ENCODE results near the gene PLCB3. TPM values are rescaled to one million over a fixed set of nuclear protein-coding genes. Genes with fewer than 3 reads are reported as not detected.

Gene PLCB3
- total and polyA plus RNA-seq, 2 experiments from 2014 or later = 28.1 to 103 TPM

DNA sequence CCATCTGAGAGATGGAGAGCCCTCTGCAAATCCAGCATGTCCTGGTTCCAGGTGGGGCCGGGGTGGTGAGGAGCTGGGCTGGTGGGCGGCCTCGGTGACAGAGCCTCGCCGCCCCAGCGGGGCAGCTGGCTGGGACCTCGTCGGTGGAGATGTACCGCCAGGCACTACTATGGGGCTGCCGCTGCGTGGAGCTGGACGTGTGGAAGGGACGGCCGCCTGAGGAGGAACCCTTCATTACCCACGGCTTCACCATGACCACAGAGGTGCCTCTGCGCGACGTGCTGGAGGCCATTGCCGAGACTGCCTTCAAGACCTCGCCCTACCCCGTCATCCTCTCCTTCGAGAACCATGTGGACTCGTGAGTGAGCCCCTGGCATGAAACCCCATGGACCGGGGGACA lies 7.0 kb downstream of the PLCB3 start:
- H3F3A ChIP-seq (replicated peaks; ENCODE audit: low read depth) = no peaks in the 10 kb centered on the region
- no peak overlapping the region for H3K27ac ChIP-seq (ENCODE audit: low read depth)
- ATAC-seq (no peak), DNase-seq (ENCODE audit: low spot score) (no peak)
- H3K4me2 ChIP-seq = no peak overlapping the region
- peaks cover 2% of the 10 kb centered on the region for H3K79me2 ChIP-seq (replicated peaks; ENCODE audit: insufficient read depth)
- Mint-ChIP-seq H3K27ac (no peak overlapping the region), H3K4me1 (peaks cover 12% of the 10 kb centered on the region), H3K36me3 (ENCODE audit: low read depth) (peaks cover 64% of the 10 kb centered on the region), H3K9me3 (no peaks in the 10 kb centered on the region), H3K27me3 (ENCODE audit: insufficient read depth, low read depth, poor library complexity) (peaks cover 18% of the 10 kb centered on the region), H3K4me3 (no peak overlapping the region)
- peaks cover 11% of the 10 kb centered on the region for H3K36me3 ChIP-seq (ENCODE audit: insufficient read depth)
- no peaks in the 10 kb centered on the region for H3K4me1 ChIP-seq (ENCODE audit: insufficient read depth)
- H4K20me1 ChIP-seq (replicated peaks; ENCODE audit: insufficient read depth) = peaks cover 4% of the 10 kb centered on the region; the same call in 1 of the 2 replicates
- TF ChIP-seq, protein P1, sequence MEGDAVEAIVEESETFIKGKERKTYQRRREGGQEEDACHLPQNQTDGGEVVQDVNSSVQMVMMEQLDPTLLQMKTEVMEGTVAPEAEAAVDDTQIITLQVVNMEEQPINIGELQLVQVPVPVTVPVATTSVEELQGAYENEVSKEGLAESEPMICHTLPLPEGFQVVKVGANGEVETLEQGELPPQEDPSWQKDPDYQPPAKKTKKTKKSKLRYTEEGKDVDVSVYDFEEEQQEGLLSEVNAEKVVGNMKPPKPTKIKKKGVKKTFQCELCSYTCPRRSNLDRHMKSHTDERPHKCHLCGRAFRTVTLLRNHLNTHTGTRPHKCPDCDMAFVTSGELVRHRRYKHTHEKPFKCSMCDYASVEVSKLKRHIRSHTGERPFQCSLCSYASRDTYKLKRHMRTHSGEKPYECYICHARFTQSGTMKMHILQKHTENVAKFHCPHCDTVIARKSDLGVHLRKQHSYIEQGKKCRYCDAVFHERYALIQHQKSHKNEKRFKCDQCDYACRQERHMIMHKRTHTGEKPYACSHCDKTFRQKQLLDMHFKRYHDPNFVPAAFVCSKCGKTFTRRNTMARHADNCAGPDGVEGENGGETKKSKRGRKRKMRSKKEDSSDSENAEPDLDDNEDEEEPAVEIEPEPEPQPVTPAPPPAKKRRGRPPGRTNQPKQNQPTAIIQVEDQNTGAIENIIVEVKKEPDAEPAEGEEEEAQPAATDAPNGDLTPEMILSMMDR (conservative IDR thresholded peaks at IDR 0.05; ENCODE audit: low read depth in 2 of 2) = no peak
- no peak for TF ChIP-seq JUNB (IDR thresholded peaks at IDR 0.05; ENCODE audit: unreplicated experiment)
- TF ChIP-seq, protein P2, sequence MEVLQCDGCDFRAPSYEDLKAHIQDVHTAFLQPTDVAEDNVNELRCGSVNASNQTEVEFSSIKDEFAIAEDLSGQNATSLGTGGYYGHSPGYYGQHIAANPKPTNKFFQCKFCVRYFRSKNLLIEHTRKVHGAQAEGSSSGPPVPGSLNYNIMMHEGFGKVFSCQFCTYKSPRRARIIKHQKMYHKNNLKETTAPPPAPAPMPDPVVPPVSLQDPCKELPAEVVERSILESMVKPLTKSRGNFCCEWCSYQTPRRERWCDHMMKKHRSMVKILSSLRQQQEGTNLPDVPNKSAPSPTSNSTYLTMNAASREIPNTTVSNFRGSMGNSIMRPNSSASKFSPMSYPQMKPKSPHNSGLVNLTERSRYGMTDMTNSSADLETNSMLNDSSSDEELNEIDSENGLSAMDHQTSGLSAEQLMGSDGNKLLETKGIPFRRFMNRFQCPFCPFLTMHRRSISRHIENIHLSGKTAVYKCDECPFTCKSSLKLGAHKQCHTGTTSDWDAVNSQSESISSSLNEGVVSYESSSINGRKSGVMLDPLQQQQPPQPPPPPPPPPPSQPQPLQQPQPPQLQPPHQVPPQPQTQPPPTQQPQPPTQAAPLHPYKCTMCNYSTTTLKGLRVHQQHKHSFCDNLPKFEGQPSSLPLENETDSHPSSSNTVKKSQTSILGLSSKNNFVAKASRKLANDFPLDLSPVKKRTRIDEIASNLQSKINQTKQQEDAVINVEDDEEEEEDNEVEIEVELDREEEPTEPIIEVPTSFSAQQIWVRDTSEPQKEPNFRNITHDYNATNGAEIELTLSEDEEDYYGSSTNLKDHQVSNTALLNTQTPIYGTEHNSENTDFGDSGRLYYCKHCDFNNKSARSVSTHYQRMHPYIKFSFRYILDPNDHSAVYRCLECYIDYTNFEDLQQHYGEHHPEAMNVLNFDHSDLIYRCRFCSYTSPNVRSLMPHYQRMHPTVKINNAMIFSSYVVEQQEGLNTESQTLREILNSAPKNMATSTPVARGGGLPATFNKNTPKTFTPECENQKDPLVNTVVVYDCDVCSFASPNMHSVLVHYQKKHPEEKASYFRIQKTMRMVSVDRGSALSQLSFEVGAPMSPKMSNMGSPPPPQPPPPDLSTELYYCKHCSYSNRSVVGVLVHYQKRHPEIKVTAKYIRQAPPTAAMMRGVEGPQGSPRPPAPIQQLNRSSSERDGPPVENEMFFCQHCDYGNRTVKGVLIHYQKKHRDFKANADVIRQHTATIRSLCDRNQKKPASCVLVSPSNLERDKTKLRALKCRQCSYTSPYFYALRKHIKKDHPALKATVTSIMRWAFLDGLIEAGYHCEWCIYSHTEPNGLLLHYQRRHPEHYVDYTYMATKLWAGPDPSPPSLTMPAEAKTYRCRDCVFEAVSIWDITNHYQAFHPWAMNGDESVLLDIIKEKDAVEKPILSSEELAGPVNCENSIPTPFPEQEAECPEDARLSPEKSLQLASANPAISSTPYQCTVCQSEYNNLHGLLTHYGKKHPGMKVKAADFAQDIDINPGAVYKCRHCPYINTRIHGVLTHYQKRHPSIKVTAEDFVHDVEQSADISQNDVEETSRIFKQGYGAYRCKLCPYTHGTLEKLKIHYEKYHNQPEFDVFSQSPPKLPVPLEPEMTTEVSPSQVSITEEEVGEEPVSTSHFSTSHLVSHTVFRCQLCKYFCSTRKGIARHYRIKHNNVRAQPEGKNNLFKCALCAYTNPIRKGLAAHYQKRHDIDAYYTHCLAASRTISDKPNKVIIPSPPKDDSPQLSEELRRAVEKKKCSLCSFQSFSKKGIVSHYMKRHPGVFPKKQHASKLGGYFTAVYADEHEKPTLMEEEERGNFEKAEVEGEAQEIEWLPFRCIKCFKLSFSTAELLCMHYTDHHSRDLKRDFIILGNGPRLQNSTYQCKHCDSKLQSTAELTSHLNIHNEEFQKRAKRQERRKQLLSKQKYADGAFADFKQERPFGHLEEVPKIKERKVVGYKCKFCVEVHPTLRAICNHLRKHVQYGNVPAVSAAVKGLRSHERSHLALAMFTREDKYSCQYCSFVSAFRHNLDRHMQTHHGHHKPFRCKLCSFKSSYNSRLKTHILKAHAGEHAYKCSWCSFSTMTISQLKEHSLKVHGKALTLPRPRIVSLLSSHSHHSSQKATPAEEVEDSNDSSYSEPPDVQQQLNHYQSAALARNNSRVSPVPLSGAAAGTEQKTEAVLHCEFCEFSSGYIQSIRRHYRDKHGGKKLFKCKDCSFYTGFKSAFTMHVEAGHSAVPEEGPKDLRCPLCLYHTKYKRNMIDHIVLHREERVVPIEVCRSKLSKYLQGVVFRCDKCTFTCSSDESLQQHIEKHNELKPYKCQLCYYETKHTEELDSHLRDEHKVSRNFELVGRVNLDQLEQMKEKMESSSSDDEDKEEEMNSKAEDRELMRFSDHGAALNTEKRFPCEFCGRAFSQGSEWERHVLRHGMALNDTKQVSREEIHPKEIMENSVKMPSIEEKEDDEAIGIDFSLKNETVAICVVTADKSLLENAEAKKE (CRISPR knock-in tag; IDR thresholded peaks at IDR 0.05) = no peak
- TF ChIP-seq STAT1 (IDR thresholded peaks at IDR 0.05; ENCODE audit: unreplicated experiment) = no peak
- no peak for TF ChIP-seq ZNF331 (CRISPR knock-in tag; IDR thresholded peaks at IDR 0.05; ENCODE audit: low read depth)
- TF ChIP-seq EZH2 (IDR thresholded peaks at IDR 0.05; ENCODE audit: low read depth, unreplicated experiment) = no peak
- TF ChIP-seq EZH2phosphoT487 (IDR thresholded peaks at IDR 0.05; ENCODE audit: unreplicated experiment) = no peak
- TF ChIP-seq CREB1 (CRISPR knock-in tag; IDR thresholded peaks at IDR 0.05; ENCODE audit: low read depth) = no peak
- TF ChIP-seq ZNF114 (CRISPR knock-in tag; IDR thresholded peaks at IDR 0.05) = no peak
- TF ChIP-seq POLR2AphosphoS5 (IDR thresholded peaks at IDR 0.05; ENCODE audit: low read depth) = no peak
- TF ChIP-seq NANOG (IDR thresholded peaks at IDR 0.05; ENCODE audit: borderline replicate concordance) = no peak
- TF ChIP-seq, protein P3, sequence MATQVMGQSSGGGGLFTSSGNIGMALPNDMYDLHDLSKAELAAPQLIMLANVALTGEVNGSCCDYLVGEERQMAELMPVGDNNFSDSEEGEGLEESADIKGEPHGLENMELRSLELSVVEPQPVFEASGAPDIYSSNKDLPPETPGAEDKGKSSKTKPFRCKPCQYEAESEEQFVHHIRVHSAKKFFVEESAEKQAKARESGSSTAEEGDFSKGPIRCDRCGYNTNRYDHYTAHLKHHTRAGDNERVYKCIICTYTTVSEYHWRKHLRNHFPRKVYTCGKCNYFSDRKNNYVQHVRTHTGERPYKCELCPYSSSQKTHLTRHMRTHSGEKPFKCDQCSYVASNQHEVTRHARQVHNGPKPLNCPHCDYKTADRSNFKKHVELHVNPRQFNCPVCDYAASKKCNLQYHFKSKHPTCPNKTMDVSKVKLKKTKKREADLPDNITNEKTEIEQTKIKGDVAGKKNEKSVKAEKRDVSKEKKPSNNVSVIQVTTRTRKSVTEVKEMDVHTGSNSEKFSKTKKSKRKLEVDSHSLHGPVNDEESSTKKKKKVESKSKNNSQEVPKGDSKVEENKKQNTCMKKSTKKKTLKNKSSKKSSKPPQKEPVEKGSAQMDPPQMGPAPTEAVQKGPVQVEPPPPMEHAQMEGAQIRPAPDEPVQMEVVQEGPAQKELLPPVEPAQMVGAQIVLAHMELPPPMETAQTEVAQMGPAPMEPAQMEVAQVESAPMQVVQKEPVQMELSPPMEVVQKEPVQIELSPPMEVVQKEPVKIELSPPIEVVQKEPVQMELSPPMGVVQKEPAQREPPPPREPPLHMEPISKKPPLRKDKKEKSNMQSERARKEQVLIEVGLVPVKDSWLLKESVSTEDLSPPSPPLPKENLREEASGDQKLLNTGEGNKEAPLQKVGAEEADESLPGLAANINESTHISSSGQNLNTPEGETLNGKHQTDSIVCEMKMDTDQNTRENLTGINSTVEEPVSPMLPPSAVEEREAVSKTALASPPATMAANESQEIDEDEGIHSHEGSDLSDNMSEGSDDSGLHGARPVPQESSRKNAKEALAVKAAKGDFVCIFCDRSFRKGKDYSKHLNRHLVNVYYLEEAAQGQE (IDR thresholded peaks at IDR 0.05; ENCODE audit: unreplicated experiment) = no peak
- TF ChIP-seq, protein P4, sequence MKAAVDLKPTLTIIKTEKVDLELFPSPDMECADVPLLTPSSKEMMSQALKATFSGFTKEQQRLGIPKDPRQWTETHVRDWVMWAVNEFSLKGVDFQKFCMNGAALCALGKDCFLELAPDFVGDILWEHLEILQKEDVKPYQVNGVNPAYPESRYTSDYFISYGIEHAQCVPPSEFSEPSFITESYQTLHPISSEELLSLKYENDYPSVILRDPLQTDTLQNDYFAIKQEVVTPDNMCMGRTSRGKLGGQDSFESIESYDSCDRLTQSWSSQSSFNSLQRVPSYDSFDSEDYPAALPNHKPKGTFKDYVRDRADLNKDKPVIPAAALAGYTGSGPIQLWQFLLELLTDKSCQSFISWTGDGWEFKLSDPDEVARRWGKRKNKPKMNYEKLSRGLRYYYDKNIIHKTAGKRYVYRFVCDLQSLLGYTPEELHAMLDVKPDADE (IDR thresholded peaks at IDR 0.05) = no peak
- no peaks in the 10 kb centered on the region for H3K9me2 ChIP-seq (ENCODE audit: insufficient read depth)
- H3K27me3 ChIP-seq (ENCODE audit: insufficient read depth) = no peaks in the 10 kb centered on the region
- no peak overlapping the region for H2AFZ ChIP-seq
- no peak overlapping the region for H3K4me3 ChIP-seq
